IPS-20b (cell line): ENCODE measurements around the gene PSMC5.

Source experiments
- H3K27ac ChIP-seq: one replicate; pipeline ENCODE4 v1.5.1; 2013; ENCODE audit warnings: low read length
- H3K27me3 ChIP-seq: 2 replicates; pipeline ENCODE4 v1.6.1; 2013; ENCODE audit warnings: mild to moderate bottlenecking, low read length, inconsistent platforms; ENCODE audit not compliant: insufficient read depth
- H3K36me3 ChIP-seq: 2 replicates; pipeline ENCODE4 v1.6.1; 2013; ENCODE audit warnings: low read depth, mild to moderate bottlenecking, inconsistent platforms, low read length, moderate library complexity; ENCODE audit not compliant: insufficient read depth
- H3K4me1 ChIP-seq: 2 replicates; pipeline ENCODE4 v1.6.1; 2013; ENCODE audit warnings: mild to moderate bottlenecking, control low read depth, inconsistent platforms, low read length, moderate library complexity; ENCODE audit not compliant: insufficient read depth
- H3K4me3 ChIP-seq: 2 replicates; pipeline ENCODE4 v1.5.1; 2013; ENCODE audit warnings: mild to moderate bottlenecking, low read length, inconsistent platforms
- H3K9ac ChIP-seq: 2 replicates; pipeline ENCODE4 v1.6.1; 2013; ENCODE audit warnings: low read depth, mild to moderate bottlenecking, inconsistent platforms, low read length, moderate library complexity
- H3K9me3 ChIP-seq: 2 replicates; pipeline ENCODE4 v1.6.1; 2013; ENCODE audit warnings: mild to moderate bottlenecking, low read depth, low read length, inconsistent platforms; ENCODE audit not compliant: insufficient read depth

PSMC5 gene

GRCh38 chr17:63800783-63801182, 26.4 kb upstream of the PSMC5 start:
- H3K9me3 ChIP-seq: no peaks in the 10 kb centered on the region
- no peaks in the 10 kb centered on the region for H3K4me1 ChIP-seq
- no peak overlapping the region for H3K9ac ChIP-seq
- H3K36me3 ChIP-seq: peaks cover 98% of the 10 kb centered on the region
- H3K4me3 ChIP-seq: no peak overlapping the region
- H3K27me3 ChIP-seq: no peaks in the 10 kb centered on the region
- no peak overlapping the region for H3K27ac ChIP-seq

DNA sequence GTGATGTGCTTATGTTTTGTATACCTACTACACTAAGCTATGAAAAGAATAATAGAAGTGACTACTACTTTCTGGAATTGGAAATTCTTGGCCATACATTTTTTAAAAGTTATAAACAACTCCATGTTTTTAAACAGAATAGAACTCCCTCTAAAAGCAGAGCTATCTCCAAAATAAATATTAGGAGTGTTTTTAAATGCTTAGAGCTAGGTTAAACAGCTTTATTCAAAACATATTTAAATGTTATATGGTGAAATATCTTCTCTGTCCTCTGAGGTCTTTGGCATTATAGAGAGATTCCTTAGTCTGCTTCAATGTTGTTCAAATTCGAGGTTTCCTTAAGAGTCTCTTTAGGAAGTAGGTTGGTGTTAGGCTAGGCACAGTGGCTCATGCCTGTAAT, 22.9 kb upstream of the PSMC5 start:
- Histone ChIP-seq H3K4me1 (no peaks in the 10 kb centered on the region), H3K9me3 (no peaks in the 10 kb centered on the region), H3K27ac (no peak overlapping the region), H3K4me3 (no peak overlapping the region), H3K27me3 (no peaks in the 10 kb centered on the region), H3K9ac (no peak overlapping the region), H3K36me3 (peaks cover 98% of the 10 kb centered on the region)

- H3K27me3 ChIP-seq: no peaks in the 10 kb centered on the region
- H3K4me1 ChIP-seq: no peaks in the 10 kb centered on the region
- H3K4me3 ChIP-seq: no peak overlapping the region
- H3K27ac ChIP-seq: no peak overlapping the region
- peaks cover 98% of the 10 kb centered on the region for H3K36me3 ChIP-seq
- no peak overlapping the region for H3K9ac ChIP-seq
- no peaks in the 10 kb centered on the region for H3K9me3 ChIP-seq
Observed at GRCh38 chr17:63805591-63805990, 21.6 kb upstream of the PSMC5 start.

DNA sequence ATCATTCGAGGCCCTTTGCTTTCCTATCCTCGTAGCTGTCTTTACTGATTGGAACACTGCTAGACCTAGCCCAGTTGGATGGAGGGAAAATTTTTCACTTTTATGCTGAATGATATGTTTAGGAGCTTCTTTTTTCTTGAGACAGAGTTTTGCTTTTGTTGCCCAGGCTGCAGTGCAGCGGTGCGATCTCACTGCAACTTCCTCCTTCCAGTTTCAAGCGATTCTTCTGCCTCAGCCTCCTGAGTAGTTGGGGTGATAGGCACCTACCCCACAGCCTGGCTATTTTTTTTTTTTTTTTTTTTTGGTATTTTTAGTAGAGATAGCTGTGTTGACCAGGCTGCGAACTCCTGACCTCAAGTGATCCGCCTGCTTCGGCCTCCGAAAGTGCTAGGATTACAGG, 17.3 kb upstream of the PSMC5 start:
- no peaks in the 10 kb centered on the region for H3K9me3 ChIP-seq
- H3K36me3 ChIP-seq: peaks cover 100% of the 10 kb centered on the region
- H3K27me3 ChIP-seq: no peaks in the 10 kb centered on the region
- H3K4me1 ChIP-seq: no peaks in the 10 kb centered on the region
- no peak overlapping the region for H3K4me3 ChIP-seq
- H3K9ac ChIP-seq: no peak overlapping the region
- no peak overlapping the region for H3K27ac ChIP-seq

DNA sequence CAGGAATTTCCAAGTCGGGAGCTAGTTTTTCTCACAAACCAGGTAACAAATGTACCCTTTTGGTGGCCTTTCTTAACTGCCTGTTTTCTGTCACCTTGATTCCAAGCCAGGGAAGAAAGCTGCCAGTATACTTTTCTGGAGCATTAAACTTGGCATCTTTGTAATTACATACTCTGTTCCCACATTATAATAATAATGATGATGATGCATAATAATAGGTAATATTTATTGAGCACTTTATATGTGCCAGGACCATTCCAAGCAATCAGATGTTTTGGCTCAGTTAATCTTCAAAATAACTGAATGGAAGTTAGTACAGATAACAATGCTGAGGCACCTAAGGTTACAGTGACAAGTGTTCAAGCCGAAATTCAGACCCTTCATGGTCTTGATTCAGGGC, 11.1 kb upstream of the PSMC5 start:
- H3K9me3 ChIP-seq: no peaks in the 10 kb centered on the region
- no peak overlapping the region for H3K27ac ChIP-seq
- H3K27me3 ChIP-seq: no peaks in the 10 kb centered on the region
- H3K4me1 ChIP-seq: no peaks in the 10 kb centered on the region
- no peak overlapping the region for H3K4me3 ChIP-seq
- H3K36me3 ChIP-seq: peaks cover 100% of the 10 kb centered on the region
- no peak overlapping the region for H3K9ac ChIP-seq

- Histone ChIP-seq H3K27me3 (no peaks in the 10 kb centered on the region), H3K4me1 (no peaks in the 10 kb centered on the region), H3K9ac (no peak overlapping the region), H3K4me3 (no peak overlapping the region), H3K27ac (no peak overlapping the region), H3K9me3 (no peaks in the 10 kb centered on the region), H3K36me3 (peaks cover 100% of the 10 kb centered on the region)
Observed at GRCh38 chr17:63816669-63817068, 10.6 kb upstream of the PSMC5 start.

DNA sequence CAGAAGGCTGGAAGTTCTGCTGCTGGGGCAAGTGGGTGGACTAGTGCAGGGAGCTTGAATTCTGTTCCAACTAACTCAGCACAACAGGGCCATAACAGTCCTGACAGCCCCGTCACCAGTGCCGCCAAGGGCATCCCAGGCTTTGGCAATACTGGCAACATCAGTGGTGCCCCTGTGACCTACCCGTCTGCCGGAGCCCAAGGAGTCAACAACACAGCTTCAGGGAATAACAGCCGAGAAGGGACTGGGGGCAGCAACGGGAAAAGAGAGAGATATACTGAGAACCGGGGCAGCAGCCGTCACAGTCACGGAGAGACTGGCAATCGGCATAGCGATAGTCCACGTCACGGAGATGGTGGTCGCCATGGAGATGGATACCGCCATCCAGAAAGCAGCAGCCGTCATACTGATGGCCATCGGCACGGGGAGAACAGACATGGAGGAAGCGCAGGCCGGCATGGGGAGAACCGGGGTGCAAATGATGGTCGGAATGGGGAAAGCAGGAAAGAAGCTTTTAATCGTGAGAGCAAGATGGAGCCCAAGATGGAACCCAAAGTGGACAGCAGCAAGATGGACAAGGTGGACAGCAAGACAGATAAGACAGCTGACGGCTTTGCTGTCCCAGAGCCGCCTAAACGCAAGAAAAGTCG, 9.4 kb upstream of the PSMC5 start:
- Histone ChIP-seq H3K27ac (no peak overlapping the region), H3K4me1 (no peaks in the 10 kb centered on the region), H3K9me3 (no peaks in the 10 kb centered on the region), H3K27me3 (no peaks in the 10 kb centered on the region), H3K4me3 (no peak overlapping the region), H3K9ac (no peak overlapping the region), H3K36me3 (peaks cover 100% of the 10 kb centered on the region)

DNA sequence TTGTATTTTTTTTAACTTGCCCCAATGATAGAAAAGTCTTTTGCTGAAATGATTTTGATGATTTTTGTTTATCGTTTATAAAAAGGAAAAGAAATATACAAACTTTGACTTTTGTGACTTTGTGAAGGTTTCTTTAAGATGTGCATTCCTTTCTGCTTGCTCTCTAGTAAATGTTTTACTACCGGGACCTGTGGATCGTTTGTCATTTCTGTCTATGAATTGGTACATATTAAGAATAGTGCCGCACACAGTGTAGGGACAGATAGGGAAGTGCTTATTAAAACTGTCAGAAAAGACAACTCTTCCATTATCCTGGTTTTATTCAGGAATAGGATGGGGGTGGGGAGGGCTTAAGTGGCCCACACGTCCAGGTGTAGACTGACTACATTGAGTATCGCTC, 8.1 kb upstream of the PSMC5 start:
- no peaks in the 10 kb centered on the region for H3K9me3 ChIP-seq
- H3K9ac ChIP-seq: no peak overlapping the region
- no peak overlapping the region for H3K27ac ChIP-seq
- no peaks in the 10 kb centered on the region for H3K4me1 ChIP-seq
- H3K36me3 ChIP-seq: peaks cover 100% of the 10 kb centered on the region
- no peak overlapping the region for H3K4me3 ChIP-seq
- no peaks in the 10 kb centered on the region for H3K27me3 ChIP-seq

- Histone ChIP-seq H3K4me3 (no peak overlapping the region), H3K9ac (no peak overlapping the region), H3K36me3 (peaks cover 100% of the 10 kb centered on the region), H3K27ac (no peak overlapping the region), H3K9me3 (no peaks in the 10 kb centered on the region), H3K27me3 (no peaks in the 10 kb centered on the region), H3K4me1 (no peaks in the 10 kb centered on the region)
Observed at GRCh38 chr17:63819585-63820537, 7.4 kb upstream of the PSMC5 start.

- no peak overlapping the region for H3K9ac ChIP-seq
- H3K4me3 ChIP-seq: no peak overlapping the region
- H3K27ac ChIP-seq: no peak overlapping the region
Observed at GRCh38 chr17:63820963-63821561, 6.2 kb upstream of the PSMC5 start.

GRCh38 chr17:63821804-63822203, 5.4 kb upstream of the PSMC5 start:
- Histone ChIP-seq H3K36me3 (peaks cover 94% of the 10 kb centered on the region), H3K9me3 (no peaks in the 10 kb centered on the region), H3K4me3 (no peak overlapping the region), H3K27ac (no peak overlapping the region), H3K27me3 (no peaks in the 10 kb centered on the region), H3K4me1 (peaks cover 4% of the 10 kb centered on the region; the same call in 1 of the 2 replicates), H3K9ac (no peak overlapping the region)

More at GRCh38 chr17:63820963-63821561, 6.2 kb upstream of the PSMC5 start:
- peaks cover 100% of the 10 kb centered on the region for H3K36me3 ChIP-seq
- no peaks in the 10 kb centered on the region for H3K27me3 ChIP-seq
- H3K4me1 ChIP-seq: peaks cover 4% of the 10 kb centered on the region; the same call in 1 of the 2 replicates
- H3K9me3 ChIP-seq: no peaks in the 10 kb centered on the region
